ENCODE results near the gene KRT28.

DNA sequence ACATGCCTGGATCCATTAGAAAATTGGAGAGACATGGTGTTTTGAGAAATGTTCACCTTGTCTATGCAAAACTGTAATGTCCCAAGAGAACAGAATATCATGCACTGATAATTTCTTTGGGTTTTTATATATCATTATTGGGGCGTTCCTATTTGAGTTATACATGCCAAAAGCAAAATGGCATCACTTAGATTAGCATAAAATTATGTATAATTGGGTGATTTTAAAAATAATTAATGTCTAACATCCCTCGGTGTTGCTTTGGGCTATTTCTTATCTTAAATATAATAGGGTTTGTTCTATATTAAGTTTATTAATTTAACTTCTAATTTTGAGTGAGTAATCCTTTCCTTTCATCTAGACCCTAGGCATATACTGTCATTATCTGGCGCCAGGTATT lies at the start of gene KRT28:
- TF ChIP-seq, protein P1, sequence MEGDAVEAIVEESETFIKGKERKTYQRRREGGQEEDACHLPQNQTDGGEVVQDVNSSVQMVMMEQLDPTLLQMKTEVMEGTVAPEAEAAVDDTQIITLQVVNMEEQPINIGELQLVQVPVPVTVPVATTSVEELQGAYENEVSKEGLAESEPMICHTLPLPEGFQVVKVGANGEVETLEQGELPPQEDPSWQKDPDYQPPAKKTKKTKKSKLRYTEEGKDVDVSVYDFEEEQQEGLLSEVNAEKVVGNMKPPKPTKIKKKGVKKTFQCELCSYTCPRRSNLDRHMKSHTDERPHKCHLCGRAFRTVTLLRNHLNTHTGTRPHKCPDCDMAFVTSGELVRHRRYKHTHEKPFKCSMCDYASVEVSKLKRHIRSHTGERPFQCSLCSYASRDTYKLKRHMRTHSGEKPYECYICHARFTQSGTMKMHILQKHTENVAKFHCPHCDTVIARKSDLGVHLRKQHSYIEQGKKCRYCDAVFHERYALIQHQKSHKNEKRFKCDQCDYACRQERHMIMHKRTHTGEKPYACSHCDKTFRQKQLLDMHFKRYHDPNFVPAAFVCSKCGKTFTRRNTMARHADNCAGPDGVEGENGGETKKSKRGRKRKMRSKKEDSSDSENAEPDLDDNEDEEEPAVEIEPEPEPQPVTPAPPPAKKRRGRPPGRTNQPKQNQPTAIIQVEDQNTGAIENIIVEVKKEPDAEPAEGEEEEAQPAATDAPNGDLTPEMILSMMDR (IDR thresholded peaks at IDR 0.05 in 4 of 5, conservative IDR thresholded peaks at IDR 0.05 in 1 of 5), result no peak
- no peak for TF ChIP-seq POLR2A (IDR thresholded peaks at IDR 0.05)
